GM19438 (cell line): ENCODE results near the gene SND1.

Experiments used
- ATAC-seq: cut with Tn5 transposase; IDR thresholded peaks from one replicate; pipeline ENCODE4 v1.9.1; 2021; ENCODE audit warnings: low read depth; ENCODE audit not compliant: unreplicated experiment

Gene SND1

DNA sequence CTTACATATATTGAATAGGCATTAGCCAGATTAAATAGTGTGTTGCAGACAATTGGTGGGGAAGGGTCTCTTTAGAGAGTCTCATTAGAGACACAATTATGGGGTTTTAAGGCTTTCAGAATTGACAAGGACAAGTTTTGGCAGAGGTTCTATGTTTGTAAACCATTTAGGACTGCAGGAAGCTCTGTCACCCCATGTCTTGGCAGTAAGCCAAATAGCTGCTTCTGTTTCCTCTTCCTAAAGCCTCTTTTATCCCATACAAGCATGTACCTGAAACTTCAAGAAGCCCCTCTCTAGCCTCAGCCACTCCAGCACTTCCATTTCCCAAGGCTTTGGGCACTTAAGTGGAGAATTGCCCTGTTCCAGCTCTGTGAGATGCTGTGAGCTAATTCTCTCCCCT, 401.0 kb downstream of the SND1 start:
- no peak for ATAC-seq

DNA sequence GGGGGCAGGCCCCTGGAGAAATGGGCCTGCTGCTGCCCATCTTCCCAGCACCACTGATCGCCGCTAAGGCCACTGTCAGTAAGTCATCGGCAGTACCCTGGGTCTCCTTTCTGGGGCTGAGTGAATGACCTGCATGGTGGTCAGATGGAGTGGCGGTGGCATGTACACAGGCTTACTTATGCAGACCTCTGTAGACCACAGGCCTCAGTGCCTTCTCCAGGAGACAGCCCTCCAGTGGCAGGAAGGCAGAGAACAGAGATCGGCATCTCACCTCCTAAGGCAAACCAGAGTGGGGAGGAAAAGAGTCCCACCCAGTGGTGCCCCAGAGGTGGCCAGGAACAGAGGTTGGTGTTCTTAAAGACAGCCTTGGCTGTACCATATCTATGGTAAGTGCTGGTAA, 402.0 kb downstream of the SND1 start:
- ATAC-seq: no peak

DNA sequence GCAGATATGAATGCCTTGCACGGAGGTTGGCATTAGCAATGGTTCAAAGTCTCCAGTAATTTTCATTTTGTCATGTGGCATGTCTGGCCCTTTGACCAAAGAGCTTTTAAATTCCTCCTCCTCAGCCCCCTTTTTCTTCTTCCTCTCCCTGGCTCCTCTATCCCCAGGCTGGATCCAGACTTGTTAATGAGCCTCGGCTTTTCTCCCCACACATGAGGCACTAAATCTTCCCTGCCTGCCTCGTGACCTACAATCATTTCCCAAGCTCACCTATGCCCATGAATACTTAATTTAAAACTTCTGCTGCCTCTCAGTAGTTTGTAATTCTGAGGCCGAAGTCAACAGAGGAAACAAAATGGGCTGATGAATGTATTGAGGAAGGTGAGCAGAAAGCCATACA, 402.5 kb downstream of the SND1 start:
- no peak for ATAC-seq

DNA sequence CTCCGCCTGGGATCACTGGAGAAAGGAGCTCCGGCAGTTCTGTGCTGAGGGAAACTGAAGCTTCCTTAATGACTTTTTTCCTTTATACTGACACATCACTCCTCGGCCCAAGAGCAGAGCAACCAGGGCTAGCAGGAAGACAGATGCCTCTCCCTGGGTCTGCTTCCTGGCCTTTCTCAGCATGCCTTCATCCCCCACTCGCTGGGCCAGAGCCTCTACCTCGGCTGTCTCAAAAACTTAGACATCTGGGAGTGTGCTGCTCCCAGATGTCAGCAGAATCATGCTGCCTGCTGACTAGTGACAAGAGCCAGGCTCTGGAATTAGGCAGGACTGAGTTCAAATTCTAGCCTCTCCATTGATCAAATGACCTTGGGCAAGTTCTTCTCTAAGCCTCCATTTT, 403.6 kb downstream of the SND1 start:
- ATAC-seq: no peak

DNA sequence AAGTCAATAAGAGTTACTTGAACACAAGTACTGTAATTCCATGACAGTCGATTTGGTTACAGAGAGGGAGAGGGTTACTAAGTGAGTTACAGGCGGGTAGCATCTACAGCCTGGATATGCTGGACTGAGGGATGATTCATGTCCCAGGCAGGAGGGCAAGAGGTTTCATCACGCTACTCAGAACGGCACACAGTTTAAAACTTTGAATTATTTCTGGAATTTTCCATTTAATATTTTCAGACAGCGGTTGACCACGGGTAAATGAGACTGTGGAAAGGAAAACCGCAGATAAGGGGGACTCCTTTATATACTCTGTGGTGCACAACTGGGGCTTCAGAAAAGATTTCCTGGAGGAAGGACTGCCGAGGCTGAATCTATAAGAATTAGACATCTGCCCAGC, 404.9 kb downstream of the SND1 start:
- no peak for ATAC-seq

DNA sequence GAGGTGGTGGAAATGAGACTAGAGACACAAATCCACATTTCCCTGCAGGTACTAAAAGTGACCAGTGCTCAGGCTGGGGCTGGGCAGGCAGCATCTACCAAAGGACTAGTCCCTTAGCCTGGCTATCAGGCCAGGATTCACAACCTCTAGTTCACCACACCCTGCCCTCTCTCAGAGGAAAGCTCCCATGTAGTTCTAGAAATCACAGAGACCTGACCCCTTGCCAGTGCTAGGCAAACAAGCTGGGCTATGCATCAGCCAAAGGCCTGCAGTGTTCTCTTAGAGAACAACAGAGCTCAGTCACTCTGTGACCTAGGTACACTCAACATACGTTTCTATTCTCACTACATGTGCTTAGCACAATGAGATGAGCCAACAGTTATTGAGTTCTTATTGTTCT, 405.9 kb downstream of the SND1 start:
- ATAC-seq: no peak

DNA sequence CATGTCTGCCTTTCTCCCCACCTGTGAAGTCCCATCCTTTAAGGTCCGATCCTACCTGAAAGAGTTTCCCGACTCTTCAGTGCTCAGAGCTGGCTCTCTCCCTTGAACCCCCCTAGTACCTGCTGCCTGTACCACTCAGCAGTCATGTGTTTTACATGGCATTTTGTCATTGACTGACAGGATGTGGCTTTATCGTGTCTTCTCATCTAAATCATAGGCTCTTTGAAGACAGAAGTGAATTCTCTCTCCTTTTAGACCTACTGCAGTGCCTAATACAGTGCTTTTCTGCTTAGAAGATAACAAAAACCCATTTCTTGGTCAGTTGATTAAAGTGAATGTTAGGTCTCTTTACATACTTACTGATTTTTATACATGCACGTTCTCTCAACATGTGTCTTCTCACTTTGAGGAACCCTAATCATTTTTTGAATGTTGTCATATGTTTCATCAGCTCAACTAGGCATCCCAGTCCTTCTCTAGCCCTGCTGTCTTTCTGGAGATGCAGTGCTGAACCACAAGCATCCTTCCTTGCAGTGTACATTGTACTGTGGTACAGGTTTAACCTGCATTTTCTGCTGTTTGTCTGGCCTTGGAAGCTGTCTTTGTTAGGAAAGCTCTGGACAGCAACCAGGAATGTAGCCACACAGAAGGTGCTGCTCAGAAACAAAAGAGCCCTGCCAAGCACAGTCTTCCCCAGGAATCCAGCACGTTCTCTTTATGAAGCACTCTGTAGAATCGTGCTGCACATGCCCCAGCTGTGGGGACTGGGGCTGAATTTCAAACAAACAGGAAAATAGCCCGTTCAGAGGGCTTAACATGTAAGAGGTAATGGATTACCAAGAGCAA, 407.4 kb downstream of the SND1 start:
- ATAC-seq: no peak

DNA sequence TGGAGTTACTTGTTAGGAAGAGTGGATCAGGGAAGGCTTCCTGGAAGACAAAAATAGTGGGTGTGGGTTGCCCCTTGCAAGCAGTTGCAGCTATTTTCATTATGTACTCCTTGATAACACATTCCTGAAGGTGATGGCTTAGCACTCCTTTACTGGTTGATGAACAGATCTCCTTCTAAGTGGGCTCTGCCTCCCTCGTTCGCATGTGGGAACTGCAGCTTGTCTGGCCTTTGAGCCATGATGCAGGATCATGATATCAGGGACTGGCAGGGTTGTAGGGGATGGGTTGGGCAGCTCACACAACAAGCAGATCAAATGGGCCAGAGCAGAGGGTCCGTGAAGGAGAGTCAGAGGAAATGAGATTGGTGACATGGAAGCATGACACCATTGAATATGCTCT, 408.0 kb downstream of the SND1 start:
- no peak for ATAC-seq

DNA sequence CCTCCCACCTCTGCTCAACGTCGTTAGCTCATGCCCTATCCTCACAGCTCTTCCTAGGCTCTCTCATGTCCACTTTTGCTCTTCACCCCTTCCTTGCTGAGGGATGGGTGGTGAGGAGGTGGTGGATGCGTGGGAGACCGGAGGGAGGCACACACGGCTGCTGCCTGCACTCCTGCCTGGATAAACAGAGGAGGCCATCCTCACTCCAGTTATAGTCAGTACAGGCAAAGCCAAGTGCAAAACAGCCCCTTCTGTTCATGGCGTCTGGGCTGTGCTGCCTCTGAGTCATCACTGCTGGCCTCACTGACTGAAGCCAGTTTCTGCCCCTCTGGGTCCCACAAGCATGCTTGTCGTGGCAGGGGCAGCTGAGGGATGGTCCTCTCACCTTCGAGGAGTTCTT, 411.1 kb downstream of the SND1 start:
- ATAC-seq: no peak

DNA sequence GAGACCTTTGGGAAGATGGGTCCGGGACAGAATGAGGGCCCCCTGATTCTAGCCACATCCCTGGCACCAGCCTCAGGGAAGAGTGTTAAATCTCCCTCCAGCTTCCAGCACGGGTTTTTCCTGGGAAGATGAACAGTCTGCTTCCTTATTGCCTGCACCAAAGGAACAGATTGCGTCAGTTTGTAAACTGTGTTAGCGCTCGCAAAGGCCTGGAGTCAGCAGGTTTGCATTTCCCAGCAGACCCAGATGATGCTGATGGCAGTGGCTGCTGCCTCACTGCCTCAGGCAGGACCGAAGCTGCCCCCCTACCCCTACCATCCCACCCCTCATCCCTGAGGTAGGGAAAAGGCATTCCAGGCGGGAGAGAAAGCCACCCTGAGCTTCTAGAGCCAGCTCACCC, 413.9 kb downstream of the SND1 start:
- no peak for ATAC-seq

DNA sequence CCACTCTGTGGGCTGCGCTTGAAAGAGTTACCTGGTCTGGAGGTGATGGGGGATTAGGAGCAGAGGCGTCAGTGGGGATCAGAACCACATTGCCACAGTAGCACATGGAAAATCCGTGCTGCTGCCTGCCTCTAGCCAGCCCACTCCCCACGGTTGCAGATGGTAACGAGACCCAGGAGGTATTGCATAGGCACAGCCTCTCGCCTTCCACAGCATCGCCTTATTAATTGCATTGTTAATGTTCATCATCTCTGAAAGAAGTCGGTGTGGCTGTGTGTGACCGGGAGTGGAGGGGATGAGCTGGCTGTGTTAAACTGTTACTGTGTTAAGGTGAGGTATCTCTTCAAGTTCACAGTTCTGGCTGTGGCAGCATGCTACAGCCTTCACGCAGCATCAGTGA, 414.4 kb downstream of the SND1 start:
- ATAC-seq: no peak

DNA sequence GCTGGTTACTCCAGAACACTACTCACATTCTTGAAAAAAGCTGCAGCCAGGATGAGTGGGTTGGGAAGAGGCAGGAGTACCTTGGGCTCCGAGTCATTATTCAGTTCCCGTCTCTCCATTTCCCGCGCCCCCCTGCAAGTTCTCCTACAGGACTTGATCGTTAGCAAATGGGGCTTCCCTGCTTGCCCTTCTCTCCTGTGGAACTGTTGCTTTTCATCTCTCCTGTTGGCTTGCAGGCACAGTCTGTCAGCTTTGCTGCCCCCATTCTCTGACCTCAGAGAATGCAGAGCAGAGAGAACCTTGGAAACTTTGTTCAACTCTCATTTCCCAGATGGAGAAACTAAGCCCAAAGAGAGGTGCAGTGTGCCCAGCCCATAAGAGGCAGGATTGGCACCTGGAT, 414.9 kb downstream of the SND1 start:
- no peak for ATAC-seq

DNA sequence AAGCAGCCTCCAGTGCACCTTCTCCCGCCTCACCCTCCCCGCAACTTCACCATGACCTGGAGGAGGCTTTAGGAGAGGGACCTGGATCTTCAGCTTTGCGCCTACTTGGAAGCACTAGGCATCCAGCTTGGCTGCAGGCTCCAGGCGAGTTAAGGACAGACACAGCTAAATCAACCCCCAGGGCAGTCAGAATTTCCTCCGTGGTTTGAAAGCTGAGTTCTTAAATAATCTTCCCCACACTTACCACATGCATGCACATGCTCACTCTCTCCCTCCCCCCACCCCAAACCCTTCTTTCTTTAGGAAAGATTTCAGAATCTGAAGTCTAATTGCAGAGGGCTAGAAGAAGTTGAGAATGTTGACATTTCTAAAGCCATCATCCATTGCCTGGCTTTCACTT, 416.0 kb downstream of the SND1 start:
- ATAC-seq: no peak

DNA sequence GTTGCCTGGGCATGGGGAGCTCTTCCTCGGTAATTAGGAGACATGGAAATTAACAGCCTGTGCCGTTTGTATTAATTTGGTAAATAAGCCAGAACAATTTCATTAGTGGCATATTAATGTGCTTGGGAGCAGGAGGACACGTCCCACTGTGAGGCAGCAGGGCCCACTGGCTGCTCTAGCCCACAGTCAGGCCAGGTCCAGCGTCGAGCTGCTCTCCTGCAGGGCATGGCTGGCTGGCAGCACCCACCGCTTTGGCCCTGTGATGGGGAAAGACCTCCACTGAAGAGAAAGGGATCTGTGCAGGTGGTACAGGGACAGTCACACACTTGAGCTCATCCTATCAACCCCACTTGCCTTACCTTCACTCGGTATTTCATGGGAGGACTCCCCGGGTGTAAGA, 416.8 kb downstream of the SND1 start:
- ATAC-seq: no peak

DNA sequence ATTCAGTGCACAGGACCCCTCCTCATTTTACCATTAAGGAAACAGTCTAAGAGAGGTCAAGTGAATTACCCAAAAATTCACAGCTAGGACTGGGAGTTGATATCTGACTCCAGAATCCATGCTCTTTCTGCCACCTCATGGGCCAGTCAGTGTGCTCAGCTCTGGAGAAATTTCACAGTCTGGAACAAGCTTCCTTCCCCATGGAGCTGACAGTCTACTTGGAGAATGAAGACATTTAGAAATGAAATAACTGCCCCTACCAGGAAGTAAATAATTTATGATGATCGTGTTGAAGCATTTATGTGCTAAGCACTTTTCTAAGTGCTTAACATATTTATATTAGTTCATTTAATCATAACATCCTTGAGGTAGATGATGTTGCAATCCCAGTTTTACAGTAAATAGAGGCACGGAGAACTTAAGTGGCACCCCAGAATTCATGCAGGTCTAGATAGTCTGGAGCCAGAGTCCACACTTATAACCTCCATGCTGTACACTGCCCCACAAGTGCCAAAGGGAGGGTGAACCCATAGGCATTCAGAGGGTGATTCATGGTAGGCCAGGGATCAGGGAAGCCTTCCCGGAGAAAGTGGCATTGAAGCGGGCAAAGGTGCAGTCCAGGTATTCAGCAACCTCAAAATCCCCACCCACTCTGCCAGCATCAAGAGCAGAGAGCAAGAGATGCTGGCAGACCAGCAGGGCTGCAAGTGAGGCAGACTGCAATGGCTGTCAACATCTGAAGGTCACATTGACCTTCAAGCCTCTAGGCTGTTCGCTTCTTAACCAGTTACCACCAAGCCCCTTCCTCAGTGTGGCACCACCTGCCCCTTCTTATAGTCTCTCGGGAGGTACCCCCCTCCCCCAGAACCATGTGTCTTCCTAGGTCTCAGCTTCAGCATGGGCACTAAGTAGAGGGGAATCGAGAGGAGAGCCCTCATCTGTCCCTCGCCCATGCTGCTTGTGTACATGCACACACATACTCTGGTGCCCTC, 417.7 kb downstream of the SND1 start:
- no peak for ATAC-seq

DNA sequence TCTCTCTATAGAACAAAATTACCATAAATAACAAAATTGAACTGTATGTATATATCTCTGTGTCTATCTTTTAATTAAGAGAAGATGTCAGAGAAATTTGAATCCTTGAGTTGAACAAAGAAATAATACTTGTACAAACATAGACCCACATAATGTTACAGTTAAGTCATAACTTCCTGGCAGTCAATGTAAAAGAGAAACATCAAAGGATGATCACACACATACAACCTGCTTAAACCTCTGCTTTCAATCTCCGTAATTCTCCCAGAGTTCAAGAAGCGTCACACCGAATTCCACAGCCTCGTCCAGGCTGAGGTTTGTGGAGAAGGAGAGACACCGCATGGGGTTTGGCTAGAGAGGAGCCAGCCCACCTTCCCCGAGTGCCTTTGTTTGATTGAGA, 419.4 kb downstream of the SND1 start:
- no peak for ATAC-seq

DNA sequence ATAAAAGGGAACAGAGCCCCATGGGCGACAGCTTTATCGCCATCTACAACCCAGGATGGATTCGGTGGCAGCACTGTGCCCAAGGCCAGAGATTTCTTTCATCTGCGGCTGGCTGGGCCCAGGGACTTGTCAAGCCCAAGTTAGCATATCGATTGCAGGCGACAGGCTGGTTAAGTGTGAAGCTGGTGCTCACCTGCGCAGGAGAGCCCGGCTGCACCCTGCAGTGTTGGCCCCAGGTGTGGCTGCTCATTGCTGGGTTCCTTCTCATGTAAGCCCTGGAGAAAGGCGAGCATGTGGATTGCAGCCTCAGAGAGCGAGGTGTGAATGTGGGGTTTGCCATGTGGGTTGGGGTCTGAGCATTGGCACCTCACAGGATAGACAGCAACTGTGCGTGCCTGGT, 419.8 kb downstream of the SND1 start:
- no peak for ATAC-seq

DNA sequence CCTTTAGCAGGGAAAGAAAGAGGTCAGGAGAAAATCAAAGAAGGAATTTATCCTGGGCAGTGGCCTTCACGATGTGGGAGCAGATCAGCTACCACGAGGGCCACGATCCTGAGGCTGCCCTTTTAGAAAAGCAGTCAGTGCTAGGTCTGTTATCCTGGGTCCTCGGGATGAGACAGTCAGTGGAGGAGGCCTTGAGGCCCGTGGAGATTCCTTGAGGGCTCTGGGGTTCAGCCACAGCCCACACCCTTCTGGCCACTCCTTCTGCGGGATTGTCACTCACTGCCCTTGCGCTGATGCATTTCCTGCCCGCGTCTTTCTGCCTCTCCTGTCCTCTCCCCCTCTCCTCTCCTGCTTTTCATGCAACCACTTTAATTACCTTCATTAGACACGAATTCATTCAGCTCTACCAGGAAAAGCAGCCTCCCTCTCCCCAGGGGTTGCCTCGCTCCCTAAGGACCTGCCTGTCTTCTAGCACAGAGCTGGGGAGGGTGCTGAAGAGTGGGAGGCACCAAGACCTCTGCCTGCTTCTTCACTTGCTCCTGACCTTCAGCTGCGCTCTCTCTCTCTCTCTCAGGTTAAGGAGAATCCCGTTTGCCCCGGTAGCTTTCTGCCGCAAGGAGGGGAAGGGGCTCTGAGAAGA, 421.8 kb downstream of the SND1 start:
- ATAC-seq: no peak

DNA sequence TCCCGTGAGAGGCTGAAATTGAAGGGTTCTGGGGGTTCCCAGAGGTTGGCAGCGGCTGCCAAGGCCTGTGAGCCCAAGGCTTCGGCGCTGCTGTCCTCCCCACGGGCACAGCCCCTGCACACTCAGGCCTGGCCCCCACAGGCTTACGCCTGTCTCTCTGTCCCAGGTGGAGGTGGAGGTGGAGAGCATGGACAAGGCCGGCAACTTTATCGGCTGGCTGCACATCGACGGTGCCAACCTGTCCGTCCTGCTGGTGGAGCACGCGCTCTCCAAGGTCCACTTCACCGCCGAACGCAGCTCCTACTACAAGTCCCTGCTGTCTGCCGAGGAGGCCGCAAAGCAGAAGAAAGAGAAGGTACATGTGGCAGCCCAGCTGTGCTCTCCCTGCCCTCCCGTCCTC, 422.3 kb downstream of the SND1 start:
- ATAC-seq: no peak

DNA sequence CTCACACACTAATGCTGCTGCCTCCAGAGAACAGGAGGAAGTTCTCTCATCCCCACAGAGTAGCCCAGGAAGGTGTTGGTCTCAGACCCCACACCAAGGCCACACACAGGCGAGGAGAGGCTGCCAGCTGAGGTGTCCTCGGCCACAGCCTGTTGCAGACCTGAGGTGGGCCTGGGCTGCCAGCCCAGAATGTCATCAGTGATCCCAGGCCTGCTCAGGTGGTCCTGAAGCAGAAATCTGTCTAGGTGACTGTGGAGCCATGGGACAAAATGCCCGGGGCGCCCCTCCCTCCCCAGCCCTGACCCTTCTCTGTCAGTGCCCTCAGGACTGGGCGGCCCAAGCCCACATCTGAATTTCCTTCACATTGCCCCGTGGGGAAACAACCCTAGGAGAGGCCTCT, 422.7 kb downstream of the SND1 start:
- ATAC-seq: no peak
